Mesendoderm (in vitro differentiated cells): ENCODE results near the gene DYDC2.
"Not testable (repeated sequence)": the region's sequence is repeated elsewhere in the genome, so short reads cannot be mapped to it uniquely, and the experiment has no call there.

Source experiments
- DNase-seq: peaks from one replicate; pipeline ENCODE4 v3.0.0; 2013
- H2AK5ac ChIP-seq: 2 replicates; pipeline ENCODE4 v1.6.1; 2013; ENCODE audit warnings: low read length, inconsistent platforms
- H2BK120ac ChIP-seq: 2 replicates; pipeline ENCODE4 v1.6.1; 2013; ENCODE audit warnings: low read depth, mild to moderate bottlenecking, low read length, moderate library complexity, mixed read lengths
- H2BK15ac ChIP-seq: replicated peaks from 2 replicates; pipeline ENCODE4 v1.6.1; 2013; ENCODE audit warnings: low read depth, mild to moderate bottlenecking, moderate library complexity
- H2BK5ac ChIP-seq: 2 replicates; pipeline ENCODE4 v1.6.1; 2013; ENCODE audit warnings: low read length, inconsistent platforms
- H3K18ac ChIP-seq: 2 replicates; pipeline ENCODE4 v1.6.1; 2013; ENCODE audit warnings: mild to moderate bottlenecking, low read length, mixed read lengths
- H3K23ac ChIP-seq: one replicate; pipeline ENCODE4 v1.6.1; 2013; ENCODE audit warnings: low read length
- H3K27ac ChIP-seq: 2 replicates; pipeline ENCODE4 v1.5.1; 2013; ENCODE audit warnings: low read depth, mild to moderate bottlenecking, inconsistent platforms, low read length, moderate library complexity
- H3K27me3 ChIP-seq: 2 replicates; pipeline ENCODE4 v1.6.1; 2013; ENCODE audit warnings: low read length, control low read depth, mild to moderate bottlenecking, inconsistent platforms; ENCODE audit not compliant: insufficient read depth, poor library complexity
- H3K36me3 ChIP-seq: 2 replicates; pipeline ENCODE4 v1.6.1; 2013; ENCODE audit warnings: low read length, inconsistent platforms; ENCODE audit not compliant: control insufficient read depth, insufficient read depth
- H3K4ac ChIP-seq: one replicate; pipeline ENCODE4 v1.6.1; 2013; ENCODE audit warnings: low read depth, mild to moderate bottlenecking, low read length, moderate library complexity
- H3K4me1 ChIP-seq: 2 replicates; pipeline ENCODE4 v1.6.1; 2013; ENCODE audit warnings: low read depth, low read length, inconsistent platforms; ENCODE audit not compliant: control insufficient read depth
- H3K4me2 ChIP-seq: 2 replicates; pipeline ENCODE4 v1.6.1; 2013; ENCODE audit warnings: low read length
- H3K4me3 ChIP-seq: 2 replicates; pipeline ENCODE4 v1.5.1; 2013; ENCODE audit warnings: mild to moderate bottlenecking, low read length
- H3K56ac ChIP-seq: one replicate; pipeline ENCODE4 v1.6.1; 2013; ENCODE audit warnings: low read length
- H3K79me1 ChIP-seq: 2 replicates; pipeline ENCODE4 v1.6.1; 2013; ENCODE audit warnings: low read length, inconsistent platforms
- H3K79me2 ChIP-seq: 2 replicates; pipeline ENCODE4 v1.6.1; 2013; ENCODE audit warnings: mild to moderate bottlenecking, low read length; ENCODE audit not compliant: control insufficient read depth, insufficient read depth
- H3K9ac ChIP-seq: 2 replicates; pipeline ENCODE4 v1.6.1; 2013; ENCODE audit warnings: low read length, inconsistent platforms
- H4K5ac ChIP-seq: one replicate; pipeline ENCODE4 v1.6.1; 2013; ENCODE audit warnings: low read length
- H4K8ac ChIP-seq: one replicate; pipeline ENCODE4 v1.6.1; 2013; ENCODE audit warnings: low read depth, mild to moderate bottlenecking, control low read depth, low read length, moderate library complexity
- WGBS: extraction: QIAGEN DNeasy Blood & Tissue Kit; methylation state at CpG from one replicate; pipeline ENCODE4 v1.1.7; 2013; ENCODE audit warnings: low lambda C conversion rate, missing lambda C conversion rate; ENCODE audit not compliant: insufficient coverage; ENCODE audit errors: extremely low coverage; 5-methylcytosine and 5-hydroxymethylcytosine counted together

The DYDC2 gene

GRCh38 chr10:80356989-80357850 is 639 bp downstream of the DYDC2 start:
- H3K4me1 ChIP-seq, result no peaks in the 10 kb centered on the region
- no peak overlapping the region for H2BK15ac ChIP-seq
- no peak overlapping the region for H2BK5ac ChIP-seq
- no peak overlapping the region for H4K8ac ChIP-seq
- peak overlapping the region; percentile 35 for H3K4me3 ChIP-seq
- peak overlapping the region; percentile 86 for H3K4me2 ChIP-seq
- no peaks in the 10 kb centered on the region for H3K79me2 ChIP-seq
- H3K18ac ChIP-seq, result no peak overlapping the region
- H3K56ac ChIP-seq, result peak overlapping the region; percentile 90
- peak overlapping the region; percentile 69 for H3K9ac ChIP-seq
- no peaks in the 10 kb centered on the region for H3K27me3 ChIP-seq
- H2AK5ac ChIP-seq, result no peak overlapping the region
- WGBS, result no CpG with 5 or more reads among the region's 50 CpGs
- no peaks in the 10 kb centered on the region for H3K36me3 ChIP-seq
- H3K4ac ChIP-seq, result no peak overlapping the region
- DNase-seq, result peak; percentile 73
- H3K79me1 ChIP-seq, result no peaks in the 10 kb centered on the region
- no peak overlapping the region for H2BK120ac ChIP-seq
- no peak overlapping the region for H4K5ac ChIP-seq
- H3K23ac ChIP-seq, result no peak overlapping the region
- H3K27ac ChIP-seq, result no peak overlapping the region

- H3K18ac ChIP-seq, result no peak overlapping the region
- H3K23ac ChIP-seq, result no peak overlapping the region
- no peak overlapping the region for H3K27ac ChIP-seq
- no peaks in the 10 kb centered on the region for H3K79me1 ChIP-seq
- no peaks in the 10 kb centered on the region for H3K27me3 ChIP-seq
- WGBS, result no CpG with 5 or more reads among the region's 5 CpGs
- no peak overlapping the region for H2AK5ac ChIP-seq
- H3K79me2 ChIP-seq, result no peaks in the 10 kb centered on the region
- no peak overlapping the region for H3K4me2 ChIP-seq
- H2BK120ac ChIP-seq, result no peak overlapping the region
- H3K9ac ChIP-seq, result no peak overlapping the region
- no peak overlapping the region for H4K8ac ChIP-seq
- no peak overlapping the region for H3K4ac ChIP-seq
- no peak overlapping the region for H3K4me3 ChIP-seq
- no peaks in the 10 kb centered on the region for H3K36me3 ChIP-seq
- no peak overlapping the region for H2BK15ac ChIP-seq
- no peak for DNase-seq
- H3K56ac ChIP-seq, result no peak overlapping the region
- H2BK5ac ChIP-seq, result no peak overlapping the region
- no peak overlapping the region for H4K5ac ChIP-seq
- no peaks in the 10 kb centered on the region for H3K4me1 ChIP-seq
Observed at GRCh38 chr10:80357851-80358125, 1.2 kb downstream of the DYDC2 start.

GRCh38 chr10:80358925-80359324 is 2.3 kb downstream of the DYDC2 start:
- H3K27me3 ChIP-seq, H4K8ac ChIP-seq, H2AK5ac ChIP-seq, H2BK5ac ChIP-seq, H3K23ac ChIP-seq, H3K4me1 ChIP-seq, H3K4ac ChIP-seq, DNase-seq, H3K18ac ChIP-seq, H3K79me2 ChIP-seq, H3K4me3 ChIP-seq, H2BK15ac ChIP-seq, H3K4me2 ChIP-seq, H3K56ac ChIP-seq, H3K79me1 ChIP-seq, H3K27ac ChIP-seq, H2BK120ac ChIP-seq, H3K36me3 ChIP-seq, H3K9ac ChIP-seq, H4K5ac ChIP-seq: not testable (repeated sequence)
- WGBS, result no CpG with 5 or more reads among the region's 2 CpGs

GRCh38 chr10:80359644-80360043 is 3.1 kb downstream of the DYDC2 start:
- Histone ChIP-seq H3K4me2 (no peak overlapping the region), H2AK5ac (no peak overlapping the region), H3K79me2 (no peaks in the 10 kb centered on the region), H3K36me3 (no peaks in the 10 kb centered on the region), H2BK5ac (no peak overlapping the region), H3K18ac (no peak overlapping the region), H3K23ac (no peak overlapping the region), H2BK120ac (no peak overlapping the region), H3K79me1 (no peaks in the 10 kb centered on the region), H4K5ac (no peak overlapping the region), H3K27ac (no peak overlapping the region), H2BK15ac (no peak overlapping the region), H3K56ac (no peak overlapping the region), H3K4me3 (no peak overlapping the region), H3K4me1 (no peaks in the 10 kb centered on the region), H4K8ac (no peak overlapping the region), H3K4ac (no peak overlapping the region), H3K27me3 (no peaks in the 10 kb centered on the region), H3K9ac (no peak overlapping the region)
- no CpG with 5 or more reads among the region's 22 CpGs for WGBS
- no peak for DNase-seq

- Histone ChIP-seq H3K18ac (no peak overlapping the region), H3K79me2 (no peaks in the 10 kb centered on the region), H3K27me3 (no peaks in the 10 kb centered on the region), H3K27ac (no peak overlapping the region), H4K8ac (no peak overlapping the region), H3K4me3 (no peak overlapping the region), H4K5ac (no peak overlapping the region), H3K9ac (no peak overlapping the region), H3K4ac (no peak overlapping the region), H3K4me1 (no peaks in the 10 kb centered on the region), H2AK5ac (no peak overlapping the region), H3K56ac (no peak overlapping the region), H2BK5ac (no peak overlapping the region), H2BK15ac (no peak overlapping the region), H3K23ac (no peak overlapping the region), H2BK120ac (no peak overlapping the region), H3K79me1 (no peaks in the 10 kb centered on the region), H3K36me3 (no peaks in the 10 kb centered on the region), H3K4me2 (no peak overlapping the region)
- no peak for DNase-seq
- WGBS, result no CpG with 5 or more reads among the region's 1 CpG
Observed at GRCh38 chr10:80365510-80365909, 8.9 kb downstream of the DYDC2 start.

- Histone ChIP-seq H2BK5ac (no peak overlapping the region), H3K18ac (no peak overlapping the region), H3K56ac (no peak overlapping the region), H3K36me3 (no peaks in the 10 kb centered on the region), H3K27me3 (no peaks in the 10 kb centered on the region), H3K4me2 (no peak overlapping the region), H3K4me3 (no peak overlapping the region), H3K4me1 (no peaks in the 10 kb centered on the region), H2BK15ac (no peak overlapping the region), H2BK120ac (no peak overlapping the region), H4K5ac (no peak overlapping the region), H2AK5ac (no peak overlapping the region), H4K8ac (no peak overlapping the region), H3K79me1 (no peaks in the 10 kb centered on the region), H3K27ac (no peak overlapping the region), H3K9ac (no peak overlapping the region), H3K23ac (no peak overlapping the region), H3K4ac (no peak overlapping the region), H3K79me2 (no peaks in the 10 kb centered on the region)
- no CpG with 5 or more reads among the region's 6 CpGs for WGBS
- DNase-seq, result peak; percentile 47
Observed at GRCh38 chr10:80371467-80371866, 14.9 kb downstream of the DYDC2 start.
